Vagina (tissue), 2 donors: ENCODE data around the gene HNRNPU.

ENCODE experiments used
- POLR2A ChIP-seq, 2 donors: fragments of 450-650 bp; IDR thresholded peaks; one replicate each; pipeline ENCODE4 v1.6.1; 2017; ENCODE audit warnings: antibody characterized with exemption in 2 of 2, mild to moderate bottlenecking in 2 of 2, moderate library complexity in 2 of 2
- POLR2AphosphoS5 ChIP-seq, 2 donors: sonication (generic); formaldehyde crosslinking; IDR thresholded peaks; one replicate each; pipeline ENCODE4 v1.9.0; 2017; ENCODE audit warnings: antibody characterized with exemption in 2 of 2, mild to moderate bottlenecking in 2 of 2, low read depth in 1 of 2; ENCODE audit not compliant: insufficient read depth in 1 of 2
- TF ChIP-seq, protein P1 (sequence below), 3 experiments: fragments of 450-650 bp in 2 of 3; fragments of 200-600 bp in 1 of 3; sonication (generic) in 1 of 3; IDR thresholded peaks; one replicate each; pipeline ENCODE4 v1.5.1; 2017 to 2019; ENCODE audit warnings: antibody characterized with exemption in 3 of 3, mild to moderate bottlenecking in 2 of 3, moderate library complexity in 2 of 3

- TF ChIP-seq, protein P1, sequence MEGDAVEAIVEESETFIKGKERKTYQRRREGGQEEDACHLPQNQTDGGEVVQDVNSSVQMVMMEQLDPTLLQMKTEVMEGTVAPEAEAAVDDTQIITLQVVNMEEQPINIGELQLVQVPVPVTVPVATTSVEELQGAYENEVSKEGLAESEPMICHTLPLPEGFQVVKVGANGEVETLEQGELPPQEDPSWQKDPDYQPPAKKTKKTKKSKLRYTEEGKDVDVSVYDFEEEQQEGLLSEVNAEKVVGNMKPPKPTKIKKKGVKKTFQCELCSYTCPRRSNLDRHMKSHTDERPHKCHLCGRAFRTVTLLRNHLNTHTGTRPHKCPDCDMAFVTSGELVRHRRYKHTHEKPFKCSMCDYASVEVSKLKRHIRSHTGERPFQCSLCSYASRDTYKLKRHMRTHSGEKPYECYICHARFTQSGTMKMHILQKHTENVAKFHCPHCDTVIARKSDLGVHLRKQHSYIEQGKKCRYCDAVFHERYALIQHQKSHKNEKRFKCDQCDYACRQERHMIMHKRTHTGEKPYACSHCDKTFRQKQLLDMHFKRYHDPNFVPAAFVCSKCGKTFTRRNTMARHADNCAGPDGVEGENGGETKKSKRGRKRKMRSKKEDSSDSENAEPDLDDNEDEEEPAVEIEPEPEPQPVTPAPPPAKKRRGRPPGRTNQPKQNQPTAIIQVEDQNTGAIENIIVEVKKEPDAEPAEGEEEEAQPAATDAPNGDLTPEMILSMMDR (IDR thresholded peaks at IDR 0.05), result no peak
- no peak for TF ChIP-seq POLR2A (IDR thresholded peaks at IDR 0.05)
- TF ChIP-seq POLR2AphosphoS5 (IDR thresholded peaks at IDR 0.05; ENCODE audit: insufficient read depth in 1 of 2, low read depth in 1 of 2), result no peak
Observed at GRCh38 chr1:244849189-244849866, 15.0 kb downstream of the HNRNPU start.
